Hepatocyte (in vitro differentiated cells): ENCODE data around the gene STEAP3.

Source experiments
- EZH2 ChIP-seq: fragments of 200-600 bp; sonication (generic); IDR thresholded peaks from 2 replicates; pipeline ENCODE4 v1.6.1; 2016; ENCODE audit warnings: antibody characterized with exemption, mild to moderate bottlenecking, borderline replicate concordance
- EZH2phosphoT487 ChIP-seq: fragments of 200-600 bp; sonication (generic); IDR thresholded peaks from one replicate; pipeline ENCODE4 v1.6.1; 2018; ENCODE audit warnings: antibody characterized with exemption, mild to moderate bottlenecking, low read depth, moderate library complexity; ENCODE audit not compliant: unreplicated experiment, severe bottlenecking
- TF ChIP-seq, protein P1 (sequence below): fragments of 200-600 bp; sonication (generic); IDR thresholded peaks from 2 replicates; pipeline ENCODE4 v1.5.1; 2016; ENCODE audit warnings: antibody characterized with exemption, mild to moderate bottlenecking; ENCODE audit not compliant: poor library complexity

DNA sequence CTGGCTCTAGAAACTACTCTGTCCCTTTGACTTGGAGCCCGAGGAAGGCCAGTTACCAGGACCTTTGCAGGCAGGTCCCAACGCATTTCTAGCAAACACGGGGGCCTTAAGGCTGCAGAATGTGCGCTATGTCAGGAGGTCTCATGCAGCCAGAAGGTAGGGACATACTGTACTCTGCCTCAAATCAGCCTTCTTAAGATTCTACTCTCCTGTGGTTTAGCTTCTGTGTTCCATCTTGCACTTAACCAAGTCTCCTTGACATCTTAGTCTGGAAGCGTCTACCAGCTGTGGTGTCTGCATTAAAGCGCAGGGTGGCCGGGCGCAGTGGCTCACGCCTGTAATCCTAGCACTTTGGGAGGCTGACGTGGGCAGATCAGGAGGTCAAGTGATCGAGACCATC, 65.5 kb downstream of the STEAP3 start:
- TF ChIP-seq, protein P1, sequence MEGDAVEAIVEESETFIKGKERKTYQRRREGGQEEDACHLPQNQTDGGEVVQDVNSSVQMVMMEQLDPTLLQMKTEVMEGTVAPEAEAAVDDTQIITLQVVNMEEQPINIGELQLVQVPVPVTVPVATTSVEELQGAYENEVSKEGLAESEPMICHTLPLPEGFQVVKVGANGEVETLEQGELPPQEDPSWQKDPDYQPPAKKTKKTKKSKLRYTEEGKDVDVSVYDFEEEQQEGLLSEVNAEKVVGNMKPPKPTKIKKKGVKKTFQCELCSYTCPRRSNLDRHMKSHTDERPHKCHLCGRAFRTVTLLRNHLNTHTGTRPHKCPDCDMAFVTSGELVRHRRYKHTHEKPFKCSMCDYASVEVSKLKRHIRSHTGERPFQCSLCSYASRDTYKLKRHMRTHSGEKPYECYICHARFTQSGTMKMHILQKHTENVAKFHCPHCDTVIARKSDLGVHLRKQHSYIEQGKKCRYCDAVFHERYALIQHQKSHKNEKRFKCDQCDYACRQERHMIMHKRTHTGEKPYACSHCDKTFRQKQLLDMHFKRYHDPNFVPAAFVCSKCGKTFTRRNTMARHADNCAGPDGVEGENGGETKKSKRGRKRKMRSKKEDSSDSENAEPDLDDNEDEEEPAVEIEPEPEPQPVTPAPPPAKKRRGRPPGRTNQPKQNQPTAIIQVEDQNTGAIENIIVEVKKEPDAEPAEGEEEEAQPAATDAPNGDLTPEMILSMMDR, result no peak
- no peak for TF ChIP-seq EZH2phosphoT487
- no peak for TF ChIP-seq EZH2
